Neural cell (in vitro differentiated cells): Measurements from ENCODE around the gene MB21D2. TPM values are rescaled to one million over a fixed set of nuclear protein-coding genes. Genes with fewer than 3 reads are reported as not detected.
A peak's percentile ranks its signal among the peaks of the same experiment; 100 is the strongest.

Source experiments
- H2AFZ ChIP-seq: fragments of 200-600, 300-800 bp; sonication (generic), shearing (Covaris generic); 2 replicates; pipeline ENCODE4 v1.6.0; 2014; ENCODE audit warnings: low read depth, mild to moderate bottlenecking, antibody characterized with exemption, low read length, moderate library complexity
- H3F3A ChIP-seq: fragments of 200-600 bp; shearing (Covaris generic); 2 replicates; pipeline ENCODE4 v1.6.1; 2016; ENCODE audit warnings: mild to moderate bottlenecking, moderate library complexity, mixed read lengths, antibody characterized with exemption, low read length; ENCODE audit not compliant: insufficient read depth, poor library complexity, severe bottlenecking
- H3K27ac ChIP-seq: fragments of 200-600, 300-800 bp; sonication (generic), shearing (Covaris generic); 2 replicates; pipeline ENCODE4 v1.5.1; 2014; ENCODE audit warnings: mild to moderate bottlenecking, low read length, moderate library complexity
- H3K27me3 ChIP-seq: fragments of 300-800, 200-600 bp; sonication (generic), shearing (Covaris generic); 2 replicates; pipeline ENCODE4 v1.6.0; 2014; ENCODE audit warnings: mild to moderate bottlenecking, low read depth, low read length, moderate library complexity; ENCODE audit not compliant: insufficient read depth
- H3K36me3 ChIP-seq: fragments of 300-800, 200-600 bp; sonication (generic), shearing (Covaris generic); 2 replicates; pipeline ENCODE4 v1.5.1; 2014; ENCODE audit warnings: mild to moderate bottlenecking, antibody characterized with exemption, low read length, moderate library complexity; ENCODE audit not compliant: insufficient read depth
- H3K4me2 ChIP-seq: fragments of 300-800, 200-600 bp; sonication (generic), shearing (Covaris generic); 2 replicates; pipeline ENCODE4 v1.6.0; 2014; ENCODE audit warnings: mild to moderate bottlenecking, low read length
- H3K4me3 ChIP-seq: fragments of 300-800, 200-600 bp; sonication (generic), shearing (Covaris generic); 2 replicates; pipeline ENCODE4 v1.5.1; 2014; ENCODE audit warnings: mild to moderate bottlenecking, low read length, moderate library complexity
- H3K79me2 ChIP-seq: fragments of 200-600 bp; shearing (Covaris generic); replicated peaks from 2 replicates; pipeline ENCODE4 v1.6.0; 2014; ENCODE audit warnings: mild to moderate bottlenecking, low read length, moderate library complexity; ENCODE audit not compliant: insufficient read depth
- H3K9ac ChIP-seq: fragments of 300-800, 200-600 bp; sonication (generic), shearing (Covaris generic); 2 replicates; pipeline ENCODE4 v1.6.1; 2016; ENCODE audit warnings: mild to moderate bottlenecking, low read length, mixed read lengths
- H3K9me2 ChIP-seq: fragments of 200-600 bp; shearing (Covaris generic); 2 replicates; pipeline ENCODE4 v1.6.1; 2016; ENCODE audit warnings: mild to moderate bottlenecking, low read length, mixed read lengths; ENCODE audit not compliant: insufficient read depth
- H3K9me3 ChIP-seq: fragments of 200-600, 300-800 bp; sonication (generic), shearing (Covaris generic); 2 replicates; pipeline ENCODE4 v1.6.1; 2016; ENCODE audit warnings: mild to moderate bottlenecking, mixed run types, low read length, moderate library complexity, mixed read lengths
- H4K20me1 ChIP-seq: fragments of 200-600 bp; shearing (Covaris generic); 2 replicates; pipeline ENCODE4 v1.6.1; 2016; ENCODE audit warnings: mild to moderate bottlenecking, mixed run types; ENCODE audit not compliant: insufficient read depth
- EP300 ChIP-seq: fragments of 450-650 bp; conservative IDR thresholded peaks from 2 replicates; pipeline ENCODE4 v1.6.1; 2014; ENCODE audit warnings: antibody characterized with exemption, mild to moderate bottlenecking, moderate library complexity; ENCODE audit not compliant: poor library complexity, severe bottlenecking
- EZH2 ChIP-seq: fragments of 200-600, 300-800 bp; shearing (Covaris generic), sonication (generic); IDR thresholded peaks from 2 replicates; pipeline ENCODE4 v1.6.1; 2014; ENCODE audit warnings: antibody characterized with exemption, low read length, borderline replicate concordance, mild to moderate bottlenecking; ENCODE audit not compliant: insufficient read depth, poor library complexity, severe bottlenecking
- MXI1 ChIP-seq: fragments of 450-650 bp; conservative IDR thresholded peaks from 2 replicates; pipeline ENCODE4 v1.6.1; 2014; ENCODE audit warnings: antibody characterized with exemption, mild to moderate bottlenecking; ENCODE audit not compliant: poor library complexity, severe bottlenecking
- POLR2AphosphoS5 ChIP-seq: IDR thresholded peaks from 2 replicates; pipeline ENCODE4 v1.6.1; 2012
- RAD21 ChIP-seq: fragments of 450-650 bp; conservative IDR thresholded peaks from 2 replicates; pipeline ENCODE4 v1.6.1; 2014; ENCODE audit warnings: antibody characterized with exemption, mild to moderate bottlenecking, moderate library complexity
- SMC3 ChIP-seq: fragments of 450-650 bp; conservative IDR thresholded peaks from 2 replicates; pipeline ENCODE4 v1.6.1; 2014; ENCODE audit warnings: antibody characterized with exemption, mild to moderate bottlenecking, moderate library complexity; ENCODE audit not compliant: poor library complexity
- TAF1 ChIP-seq: IDR thresholded peaks from 2 replicates; pipeline ENCODE4 v1.6.1; 2012; ENCODE audit warnings: low read depth
- polyA plus RNA-seq: library from polyadenylated mRNA; depleted of rRNA; stranded (reverse); fragments of >200 nt; gene quantifications from 2 replicates; pipeline ENCODE4 v1.2.3, GENCODE V29; 2014
- TF ChIP-seq, protein P1 (sequence below): IDR thresholded peaks from 2 replicates; pipeline ENCODE4 v1.6.1; 2012; ENCODE audit warnings: borderline replicate concordance
- TF ChIP-seq, protein P2 (sequence below): fragments of 450-650 bp; IDR thresholded peaks from 2 replicates; pipeline ENCODE4 v1.5.1; 2014; ENCODE audit warnings: antibody characterized with exemption, mild to moderate bottlenecking, moderate library complexity; ENCODE audit not compliant: poor library complexity, severe bottlenecking

The MB21D2 gene
- polyA plus RNA-seq, 1 donor from 2014 or later: 39.0 TPM

DNA sequence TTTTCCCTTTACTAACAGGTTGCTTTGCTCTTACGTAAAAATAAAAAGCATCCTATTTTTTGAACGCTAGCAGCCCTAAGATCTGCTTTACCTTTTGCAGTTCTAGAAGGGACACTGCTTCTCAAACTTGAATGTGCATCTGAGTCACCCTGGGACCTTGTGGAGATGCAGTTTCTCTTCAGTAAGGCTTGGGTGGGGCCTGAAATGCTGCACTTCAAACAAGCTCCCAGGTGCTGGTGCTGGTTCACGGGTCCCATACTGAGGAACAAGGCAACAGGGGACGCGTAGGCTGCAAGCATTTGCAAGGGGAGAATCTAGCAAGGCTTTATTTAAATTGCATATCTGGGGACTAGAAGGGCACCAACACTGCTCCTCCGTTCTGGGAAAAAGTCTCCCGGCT, 30.0 kb downstream of the MB21D2 start:
- Histone ChIP-seq H2AFZ (no peak overlapping the region), H3K79me2 (peaks cover 12% of the 10 kb centered on the region), H3K36me3 (no peaks in the 10 kb centered on the region), H3K9ac (no peak overlapping the region), H3K4me3 (no peak overlapping the region), H3K27me3 (no peaks in the 10 kb centered on the region), H3K4me2 (no peak overlapping the region), H3K27ac (no peak overlapping the region), H4K20me1 (no peaks in the 10 kb centered on the region), H3K9me2 (no peaks in the 10 kb centered on the region), H3F3A (no peaks in the 10 kb centered on the region), H3K9me3 (no peaks in the 10 kb centered on the region)
- TF ChIP-seq EP300: no peak
- TF ChIP-seq SMC3: no peak
- no peak for TF ChIP-seq POLR2AphosphoS5
- no peak for TF ChIP-seq RAD21
- TF ChIP-seq, protein P1, sequence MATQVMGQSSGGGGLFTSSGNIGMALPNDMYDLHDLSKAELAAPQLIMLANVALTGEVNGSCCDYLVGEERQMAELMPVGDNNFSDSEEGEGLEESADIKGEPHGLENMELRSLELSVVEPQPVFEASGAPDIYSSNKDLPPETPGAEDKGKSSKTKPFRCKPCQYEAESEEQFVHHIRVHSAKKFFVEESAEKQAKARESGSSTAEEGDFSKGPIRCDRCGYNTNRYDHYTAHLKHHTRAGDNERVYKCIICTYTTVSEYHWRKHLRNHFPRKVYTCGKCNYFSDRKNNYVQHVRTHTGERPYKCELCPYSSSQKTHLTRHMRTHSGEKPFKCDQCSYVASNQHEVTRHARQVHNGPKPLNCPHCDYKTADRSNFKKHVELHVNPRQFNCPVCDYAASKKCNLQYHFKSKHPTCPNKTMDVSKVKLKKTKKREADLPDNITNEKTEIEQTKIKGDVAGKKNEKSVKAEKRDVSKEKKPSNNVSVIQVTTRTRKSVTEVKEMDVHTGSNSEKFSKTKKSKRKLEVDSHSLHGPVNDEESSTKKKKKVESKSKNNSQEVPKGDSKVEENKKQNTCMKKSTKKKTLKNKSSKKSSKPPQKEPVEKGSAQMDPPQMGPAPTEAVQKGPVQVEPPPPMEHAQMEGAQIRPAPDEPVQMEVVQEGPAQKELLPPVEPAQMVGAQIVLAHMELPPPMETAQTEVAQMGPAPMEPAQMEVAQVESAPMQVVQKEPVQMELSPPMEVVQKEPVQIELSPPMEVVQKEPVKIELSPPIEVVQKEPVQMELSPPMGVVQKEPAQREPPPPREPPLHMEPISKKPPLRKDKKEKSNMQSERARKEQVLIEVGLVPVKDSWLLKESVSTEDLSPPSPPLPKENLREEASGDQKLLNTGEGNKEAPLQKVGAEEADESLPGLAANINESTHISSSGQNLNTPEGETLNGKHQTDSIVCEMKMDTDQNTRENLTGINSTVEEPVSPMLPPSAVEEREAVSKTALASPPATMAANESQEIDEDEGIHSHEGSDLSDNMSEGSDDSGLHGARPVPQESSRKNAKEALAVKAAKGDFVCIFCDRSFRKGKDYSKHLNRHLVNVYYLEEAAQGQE: no peak
- TF ChIP-seq, protein P2, sequence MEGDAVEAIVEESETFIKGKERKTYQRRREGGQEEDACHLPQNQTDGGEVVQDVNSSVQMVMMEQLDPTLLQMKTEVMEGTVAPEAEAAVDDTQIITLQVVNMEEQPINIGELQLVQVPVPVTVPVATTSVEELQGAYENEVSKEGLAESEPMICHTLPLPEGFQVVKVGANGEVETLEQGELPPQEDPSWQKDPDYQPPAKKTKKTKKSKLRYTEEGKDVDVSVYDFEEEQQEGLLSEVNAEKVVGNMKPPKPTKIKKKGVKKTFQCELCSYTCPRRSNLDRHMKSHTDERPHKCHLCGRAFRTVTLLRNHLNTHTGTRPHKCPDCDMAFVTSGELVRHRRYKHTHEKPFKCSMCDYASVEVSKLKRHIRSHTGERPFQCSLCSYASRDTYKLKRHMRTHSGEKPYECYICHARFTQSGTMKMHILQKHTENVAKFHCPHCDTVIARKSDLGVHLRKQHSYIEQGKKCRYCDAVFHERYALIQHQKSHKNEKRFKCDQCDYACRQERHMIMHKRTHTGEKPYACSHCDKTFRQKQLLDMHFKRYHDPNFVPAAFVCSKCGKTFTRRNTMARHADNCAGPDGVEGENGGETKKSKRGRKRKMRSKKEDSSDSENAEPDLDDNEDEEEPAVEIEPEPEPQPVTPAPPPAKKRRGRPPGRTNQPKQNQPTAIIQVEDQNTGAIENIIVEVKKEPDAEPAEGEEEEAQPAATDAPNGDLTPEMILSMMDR: no peak
- no peak for TF ChIP-seq MXI1
- no peak for TF ChIP-seq TAF1
- no peak for TF ChIP-seq EZH2

DNA sequence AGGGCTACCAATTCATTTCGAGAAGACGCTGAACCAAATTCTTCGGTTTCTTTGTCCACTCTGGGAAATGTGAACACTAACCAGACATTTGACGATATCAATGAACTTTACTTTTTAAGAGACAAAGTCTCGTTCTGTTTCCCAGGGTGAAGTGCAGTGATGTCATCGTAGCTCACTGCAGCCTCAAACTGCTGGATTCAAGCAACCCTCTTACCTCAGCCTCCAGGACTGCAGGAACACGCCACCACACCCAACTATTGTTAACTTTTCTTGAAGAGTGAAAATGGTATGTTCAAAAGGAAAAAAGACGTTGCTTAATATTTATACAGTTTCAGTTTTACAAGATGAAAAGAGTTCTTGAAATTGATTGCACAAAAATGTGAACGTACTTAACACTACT, 30.6 kb downstream of the MB21D2 start:
- H3K79me2 ChIP-seq: peaks cover 12% of the 10 kb centered on the region
- no peaks in the 10 kb centered on the region for H3K9me2 ChIP-seq
- H3K9me3 ChIP-seq: no peaks in the 10 kb centered on the region
- no peaks in the 10 kb centered on the region for H3K27me3 ChIP-seq
- no peak overlapping the region for H3K4me3 ChIP-seq
- no peaks in the 10 kb centered on the region for H4K20me1 ChIP-seq
- H3K9ac ChIP-seq: no peak overlapping the region
- no peak overlapping the region for H3K4me2 ChIP-seq
- no peaks in the 10 kb centered on the region for H3K36me3 ChIP-seq
- H2AFZ ChIP-seq: no peak overlapping the region
- H3K27ac ChIP-seq: peak overlapping the region; percentile 43
- TF ChIP-seq EP300 (no peak), TAF1 (no peak), SMC3 (no peak)
- no peaks in the 10 kb centered on the region for H3F3A ChIP-seq
